GM12891 (cell line): ENCODE data around the gene FMNL3.

Experiments used
- PAX5 ChIP-seq: IDR thresholded peaks from 2 replicates; pipeline ENCODE4 v1.6.1; 2011; ENCODE audit warnings: low read length, moderate library complexity, mild to moderate bottlenecking; ENCODE audit not compliant: insufficient read depth, severe bottlenecking
- POLR2A ChIP-seq: IDR thresholded peaks from 2 replicates; pipeline ENCODE4 v1.6.1; 2011; ENCODE audit warnings: low read depth, low read length, control low read depth
- POLR2AphosphoS5 ChIP-seq: IDR thresholded peaks from 2 replicates; pipeline ENCODE4 v1.6.1; 2011; ENCODE audit warnings: low read depth, low read length, control low read depth
- POU2F2 ChIP-seq: IDR thresholded peaks from 2 replicates; pipeline ENCODE4 v1.6.1; 2011; ENCODE audit warnings: low read depth, mild to moderate bottlenecking, control low read depth, low read length, moderate library complexity
- SPI1 ChIP-seq: IDR thresholded peaks from 2 replicates; pipeline ENCODE4 v1.6.1; 2011; ENCODE audit warnings: low read depth, low read length, control low read depth

GRCh38 chr12:49636574-49636973 is 70.6 kb downstream of the FMNL3 start:
- TF ChIP-seq POLR2AphosphoS5 (no peak), SPI1 (no peak), POLR2A (no peak), PAX5 (no peak), POU2F2 (no peak)
